HG02943 (cell line): ENCODE data around the gene MYCL.
"Not testable (repeated sequence)": the region's sequence is repeated elsewhere in the genome, so short reads cannot be mapped to it uniquely, and the experiment has no call there.

ENCODE experiments used
- ATAC-seq: cut with Tn5 transposase; IDR thresholded peaks from one replicate; pipeline ENCODE4 v1.9.1; 2021; ENCODE audit warnings: mild to moderate bottlenecking, low read depth, moderate library complexity; ENCODE audit not compliant: unreplicated experiment

Gene MYCL

GRCh38 chr1:39919545-39919944 lies 17.8 kb upstream of the MYCL start:
- ATAC-seq, result no peak

DNA sequence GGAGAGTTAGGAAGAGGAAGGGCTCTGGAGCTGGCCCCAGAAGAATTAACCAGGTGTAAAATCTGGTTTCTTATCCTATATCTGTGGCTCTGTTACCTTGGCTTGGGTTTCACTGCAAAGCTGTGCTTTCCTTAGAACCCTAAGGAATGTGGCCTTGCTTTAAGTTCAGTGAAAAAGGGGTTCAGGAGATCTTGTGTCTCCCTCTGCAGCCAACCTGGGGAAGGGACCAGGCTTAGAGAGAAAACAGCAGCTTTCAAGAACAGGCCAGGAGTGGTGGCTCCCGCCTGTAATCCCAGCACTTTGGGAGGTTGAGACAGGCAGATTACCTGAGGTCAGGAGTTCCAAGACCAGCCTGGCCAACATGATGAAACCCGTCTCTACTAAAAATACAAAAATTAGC lies 16.1 kb upstream of the MYCL start:
- ATAC-seq, result no peak

- ATAC-seq, result no peak
These were observed 13.9 kb upstream of the MYCL start for GRCh38 chr1:39915499-39916129.

DNA sequence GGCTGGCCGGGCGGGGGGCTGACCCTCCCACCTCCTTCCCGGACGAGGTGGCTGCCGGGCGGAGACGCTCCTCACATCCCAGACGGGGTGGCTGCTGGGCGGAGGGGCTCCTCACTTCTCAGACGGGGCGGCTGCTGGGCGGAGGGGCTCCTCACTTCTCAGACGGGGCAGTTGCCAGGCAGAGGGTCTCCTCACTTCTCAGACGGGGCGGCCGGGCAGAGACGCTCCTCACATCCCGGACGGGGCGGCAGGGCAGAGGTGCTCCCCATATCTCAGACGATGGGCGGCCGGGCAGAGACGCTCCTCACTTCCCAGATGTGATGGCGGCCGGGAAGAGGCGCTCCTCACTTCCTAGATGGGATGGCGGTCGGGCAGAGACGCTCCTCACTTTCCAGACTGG lies 11.4 kb upstream of the MYCL start:
- not testable (repeated sequence) for ATAC-seq

DNA sequence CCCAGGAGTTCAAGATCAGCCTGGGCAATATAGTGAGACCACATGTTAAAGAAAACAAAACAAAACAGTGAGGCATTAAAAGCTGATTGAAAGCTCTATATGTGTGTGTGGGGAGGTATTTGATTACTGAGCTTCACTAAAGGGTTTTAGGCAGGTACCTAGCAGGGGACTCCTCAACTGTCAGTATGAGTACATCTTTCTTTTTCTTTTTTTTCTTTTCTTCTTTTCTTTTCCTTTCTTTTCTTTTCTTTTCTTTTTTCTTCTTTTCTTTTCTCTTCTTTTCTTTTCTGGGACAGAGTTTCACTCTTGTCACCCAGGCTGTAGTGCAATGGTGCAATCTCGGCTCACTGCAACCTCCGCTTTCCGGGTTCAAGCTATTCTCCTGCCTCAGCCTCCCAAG lies 8.5 kb upstream of the MYCL start:
- no peak for ATAC-seq

DNA sequence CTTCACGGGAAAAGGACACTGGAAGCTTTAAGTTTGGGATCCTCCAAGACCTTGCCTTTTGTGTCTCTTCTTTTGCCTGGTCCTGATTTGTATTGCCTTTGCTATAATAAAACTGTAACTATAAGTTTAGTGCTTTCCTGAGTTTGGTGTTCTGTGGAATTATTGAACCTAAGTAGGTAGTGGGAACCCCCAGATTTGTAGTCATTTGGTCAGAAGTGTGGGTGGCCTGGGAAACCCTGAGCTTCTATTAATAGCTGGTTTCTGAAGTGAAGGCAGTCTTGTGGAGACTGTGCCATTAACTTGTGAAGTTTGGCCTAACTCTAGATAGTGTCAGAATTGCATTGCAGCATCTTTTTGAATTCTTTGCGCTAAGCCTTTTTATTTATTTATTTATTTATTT lies 6.8 kb upstream of the MYCL start:
- ATAC-seq, result no peak

DNA sequence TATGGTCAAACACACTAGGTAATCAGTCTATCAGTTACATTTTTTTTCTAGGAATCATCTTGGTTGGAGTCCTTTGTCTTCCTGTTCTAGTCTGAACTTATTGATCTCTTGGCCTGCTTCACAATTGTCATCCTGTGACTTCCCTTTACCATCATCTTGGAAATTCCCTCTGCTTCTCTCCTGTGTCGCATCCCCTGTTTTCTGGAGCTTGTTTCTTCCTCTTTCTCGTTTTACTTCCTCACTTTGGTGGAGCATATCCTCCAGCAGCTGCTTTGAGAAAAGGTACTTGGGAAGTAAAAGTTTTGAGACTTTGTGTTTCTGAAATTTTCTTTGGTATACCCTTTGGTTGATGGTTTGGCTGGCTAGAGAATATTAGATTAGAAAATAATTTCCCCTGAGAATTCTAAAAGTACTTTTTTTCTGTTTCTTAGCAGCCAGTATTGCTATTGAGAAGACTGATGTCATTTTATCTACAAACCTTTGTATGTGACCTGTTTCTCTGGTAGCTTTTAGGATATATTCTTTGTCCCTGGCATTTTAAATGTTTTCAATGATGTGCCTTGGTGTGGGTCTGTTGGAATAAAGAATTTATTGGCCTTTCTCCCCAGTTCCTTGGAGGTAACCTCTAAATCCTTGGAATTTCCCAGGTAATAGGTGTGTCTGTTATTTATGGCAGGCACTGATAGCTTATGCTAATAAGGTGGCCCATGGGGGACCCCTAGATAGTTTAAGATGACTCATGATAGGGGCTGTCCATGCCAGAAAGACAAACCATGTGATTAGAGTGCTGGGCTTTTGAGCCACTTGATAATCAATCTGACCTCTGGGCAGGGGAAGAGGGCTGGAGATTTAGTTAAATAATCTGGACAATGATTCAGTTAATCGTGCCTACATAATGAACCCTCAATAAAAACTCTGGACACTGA lies 6.1 kb upstream of the MYCL start:
- ATAC-seq, result no peak

- ATAC-seq, result no peak
These were observed 3.5 kb upstream of the MYCL start for GRCh38 chr1:39905172-39905571.

DNA sequence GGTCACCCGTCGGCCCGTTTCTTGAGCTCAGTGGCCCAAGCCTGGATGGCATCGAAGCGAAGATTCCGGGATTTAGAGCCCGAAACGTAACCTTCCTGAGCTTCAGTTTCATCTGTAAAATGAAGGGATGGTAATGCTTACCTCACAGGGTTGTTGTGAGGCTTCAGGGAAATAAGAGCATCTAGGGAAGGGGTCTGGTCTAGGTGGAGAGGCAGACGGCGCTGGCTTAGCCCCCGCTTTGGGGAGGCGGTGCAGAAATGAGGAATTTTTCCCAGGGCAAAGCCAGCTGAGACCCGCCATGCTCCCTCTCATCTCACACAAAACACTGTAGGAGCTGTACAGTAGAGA lies 717 bp upstream of the MYCL start:
- ATAC-seq, result no peak

DNA sequence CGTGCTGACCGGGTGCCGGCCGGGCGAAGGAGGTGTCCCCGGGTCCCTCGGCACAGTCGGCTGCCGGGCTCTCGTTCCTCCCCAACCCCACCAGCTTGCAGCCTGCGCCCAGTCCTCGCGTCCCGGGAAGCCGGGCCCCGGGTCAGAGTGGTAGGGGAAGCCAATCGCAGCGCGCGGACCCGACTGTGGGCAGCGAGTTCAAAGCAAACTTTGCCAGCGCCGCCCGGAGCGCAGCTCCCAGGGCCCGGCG lies 328 bp downstream of the MYCL start:
- ATAC-seq, result no peak

GRCh38 chr1:39900662-39901463 lies 854 bp downstream of the MYCL start:
- ATAC-seq, result no peak

DNA sequence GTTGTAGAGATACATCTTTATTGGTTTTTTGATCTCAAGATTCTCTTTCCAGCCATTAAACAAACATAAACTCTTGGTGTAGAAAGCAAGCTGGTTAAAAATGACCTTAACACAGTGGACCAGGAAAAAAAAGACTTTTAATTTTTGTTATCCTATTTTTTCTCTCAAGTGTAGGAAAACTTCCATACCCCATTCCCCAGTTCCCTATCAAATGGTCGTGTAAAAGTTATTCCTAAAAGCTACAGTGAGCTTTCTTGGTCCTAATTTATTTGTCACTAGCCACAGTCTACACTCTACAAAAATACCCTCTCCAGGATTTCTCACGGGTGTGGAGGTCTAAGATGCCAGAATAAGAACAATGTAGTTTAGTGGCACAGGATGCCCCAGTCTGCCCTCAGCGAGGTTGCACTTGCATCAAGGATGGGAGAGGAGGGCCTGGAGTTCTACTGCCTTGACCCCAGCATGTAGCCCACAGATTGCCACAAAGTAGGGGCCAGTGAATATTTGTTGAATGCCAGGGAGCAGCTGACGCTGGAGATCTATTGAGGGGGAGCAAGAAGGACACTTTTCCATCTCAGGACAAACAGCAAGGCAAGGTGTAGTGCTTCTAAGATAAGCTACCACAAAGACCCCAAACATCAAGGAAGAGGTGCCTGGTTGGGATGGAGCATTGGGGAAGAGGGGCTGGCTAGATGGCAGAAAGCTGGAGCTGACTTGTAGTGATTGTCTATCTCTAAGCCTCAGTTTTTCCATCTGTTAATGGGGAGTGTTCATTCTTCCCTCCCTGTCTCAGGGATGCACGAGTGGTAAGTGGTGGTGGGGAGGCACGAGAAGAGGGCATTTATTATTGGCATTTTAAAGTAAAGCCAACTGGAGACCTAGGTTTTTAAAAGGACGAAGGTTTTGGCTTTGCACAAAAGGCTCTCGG lies 1.8 kb downstream of the MYCL start:
- ATAC-seq, result no peak

DNA sequence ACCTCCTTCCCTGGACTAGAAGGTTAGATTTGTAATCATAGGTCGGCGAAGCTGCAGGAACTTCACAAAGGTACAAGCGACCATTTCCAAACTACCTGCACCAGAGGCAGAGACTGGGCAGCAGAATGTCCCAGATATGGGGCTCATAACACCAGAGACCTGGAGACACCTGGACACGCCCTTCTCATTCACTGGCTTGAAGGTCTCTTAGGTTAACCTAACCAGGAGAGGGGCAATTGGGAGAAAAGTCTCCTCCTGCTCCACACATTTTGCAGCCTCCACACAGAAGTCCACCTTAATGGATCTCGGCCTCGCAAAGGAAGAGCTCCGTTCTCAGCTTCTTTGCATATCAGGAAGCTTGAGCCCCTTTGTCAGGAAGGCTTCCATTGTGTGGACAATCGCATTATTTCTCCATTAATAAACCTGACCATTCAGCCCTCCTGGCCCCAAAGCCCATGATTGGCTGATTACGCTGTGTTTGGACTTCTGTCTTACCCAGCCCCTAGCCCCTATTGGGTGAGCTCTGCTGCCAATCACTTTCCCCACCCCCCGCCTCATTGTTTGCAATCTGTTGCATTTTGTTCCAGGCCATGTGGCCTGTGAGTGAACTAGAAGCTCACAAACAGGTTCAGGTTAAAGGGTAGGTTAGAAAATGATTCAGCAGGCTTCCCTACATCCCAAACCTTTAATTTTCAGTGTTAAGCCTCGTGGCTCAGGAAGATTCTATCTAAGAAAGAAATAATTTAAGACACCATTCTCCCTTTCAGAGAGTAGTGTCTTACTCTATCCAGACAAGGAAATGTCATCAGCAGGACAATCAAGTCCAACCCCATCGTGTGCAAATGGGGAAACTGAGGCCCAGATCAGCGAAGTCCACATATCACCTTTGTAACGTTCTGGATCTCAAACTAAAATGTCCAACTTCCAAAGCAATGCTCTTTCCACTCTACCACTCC lies 2.8 kb downstream of the MYCL start:
- no peak for ATAC-seq

- ATAC-seq, result no peak
These were observed 3.5 kb downstream of the MYCL start for GRCh38 chr1:39898191-39898590.

- no peak for ATAC-seq
These were observed 4.6 kb downstream of the MYCL start for GRCh38 chr1:39896909-39897685.

DNA sequence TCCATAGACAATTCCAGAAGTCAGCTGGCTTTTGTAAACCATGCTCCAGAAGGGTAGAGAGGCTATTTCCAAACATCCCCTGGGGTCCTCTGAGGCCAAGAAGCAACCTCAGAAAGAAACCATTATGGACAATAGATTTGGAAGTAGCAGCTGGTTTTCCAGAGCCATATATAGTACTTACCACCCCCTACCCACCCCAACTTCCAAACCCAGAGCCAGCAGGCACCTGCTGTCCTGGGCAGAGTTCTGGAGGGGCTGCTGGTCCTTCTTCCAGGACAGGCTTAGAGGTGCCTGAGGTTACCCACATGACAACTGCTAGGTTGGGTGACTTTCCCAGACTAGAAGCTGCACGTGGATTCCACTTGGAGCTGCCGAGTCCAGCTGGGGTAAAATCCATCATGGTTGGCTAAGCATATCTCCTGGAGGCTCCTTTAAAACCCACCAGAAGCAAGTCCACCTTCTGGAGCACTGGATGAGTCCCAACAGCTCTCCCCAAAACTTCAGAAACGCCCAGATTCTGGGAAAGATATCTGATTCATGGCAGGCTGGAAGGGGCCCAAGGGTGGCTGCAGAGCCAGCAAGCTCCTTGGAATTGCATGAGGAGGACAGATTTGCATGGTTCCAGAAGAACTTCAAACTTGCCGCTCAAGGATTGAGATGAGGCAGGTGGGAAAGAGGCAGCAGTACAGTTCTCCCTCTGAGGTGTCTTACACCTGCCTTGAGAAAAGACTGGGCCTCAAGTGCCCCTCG lies 5.8 kb downstream of the MYCL start:
- no peak for ATAC-seq

GRCh38 chr1:39894884-39895495 lies 6.7 kb downstream of the MYCL start:
- ATAC-seq, result no peak
